Right ventricle myocardium inferior (tissue), 1 donor: ENCODE results near the gene RAPGEF4. TPM values are rescaled to one million over a fixed set of nuclear protein-coding genes. Genes with fewer than 3 reads are reported as not detected.
A peak's percentile ranks its signal among the peaks of the same experiment; 100 is the strongest.

ENCODE experiments used
- ATAC-seq: fragments of 200-7000 bp; cut with Tn5 transposase; one replicate; pipeline ENCODE4 v1.9.1; 2020; ENCODE audit warnings: mild to moderate bottlenecking, moderate library complexity
- DNase-seq: peaks from one replicate; pipeline ENCODE4 v3.0.0; 2021; ENCODE audit errors: missing footprints
- intact Hi-C: fragments of 100-400 bp; cut with DNase I; formaldehyde crosslinking; loops from one replicate; pipeline ENCODE4 v1.11.0; 2022
- total RNA-seq: library from RNA; stranded (reverse); fragmentation: NEBNext Ultra II Directional; extraction: Animal tissue kit (Norgen Biotek cat#: 25700); gene quantifications from one replicate; pipeline ENCODE4 v1.2.1, GENCODE V29; 2021
- donor health status: DM: no; HTN: yes; CAD: no; lungs with severe emphysema.

The RAPGEF4 gene
- total RNA-seq, 1 donor from 2014 or later, result 9.0 TPM

- DNase-seq (no peak), ATAC-seq (no peak)
- intact Hi-C loops, result no loop called here
These were observed 233.5 kb downstream of the RAPGEF4 start for GRCh38 chr2:172969166-172969565.

- no peak for DNase-seq
- intact Hi-C loops, result loop anchor here (5.0 to 10.0 kb wide), 2 partner anchors 243 to 425 kb away; no protein-coding TSS in a partner anchor
- no peak for ATAC-seq
These were observed 234.0 kb downstream of the RAPGEF4 start for GRCh38 chr2:172969609-172970008.

GRCh38 chr2:172970660-172971059, 235.0 kb downstream of the RAPGEF4 start:
- ATAC-seq (no peak), DNase-seq (no peak)
- intact Hi-C loops, result loop anchor here (5.0 to 10.0 kb wide), 2 partner anchors 242 to 424 kb away; no protein-coding TSS in a partner anchor

GRCh38 chr2:172972005-172972619, 236.5 kb downstream of the RAPGEF4 start:
- intact Hi-C loops, result loop anchor here (5.0 to 10.0 kb wide), 2 partner anchors 240 to 423 kb away; no protein-coding TSS in a partner anchor
- DNase-seq (no peak), ATAC-seq (peak; percentile 45)

GRCh38 chr2:172974762-172975161, 239.1 kb downstream of the RAPGEF4 start:
- intact Hi-C loops, result loop anchor here (5.0 to 10.0 kb wide), 4 partner anchors 48 to 473 kb away; no protein-coding TSS in a partner anchor
- ATAC-seq, result no peak
- no peak for DNase-seq

- DNase-seq (no peak), ATAC-seq (no peak)
- intact Hi-C loops, result loop anchor here (5.0 to 10.0 kb wide), 3 partner anchors 46 to 471 kb away; no protein-coding TSS in a partner anchor
These were observed 240.5 kb downstream of the RAPGEF4 start for GRCh38 chr2:172976116-172976515.

GRCh38 chr2:172976816-172977215, 241.2 kb downstream of the RAPGEF4 start:
- ATAC-seq (no peak), DNase-seq (no peak)
- intact Hi-C loops, result loop anchor here (5.0 to 10.0 kb wide), 3 partner anchors 45 to 470 kb away; no protein-coding TSS in a partner anchor

- DNase-seq (no peak), ATAC-seq (peak; percentile 62)
- intact Hi-C loops, result loop anchor here (5.0 to 10.0 kb wide), 3 partner anchors 45 to 470 kb away; no protein-coding TSS in a partner anchor
These were observed 241.8 kb downstream of the RAPGEF4 start for GRCh38 chr2:172977270-172978062.

GRCh38 chr2:172978063-172978383, 242.4 kb downstream of the RAPGEF4 start:
- intact Hi-C loops, result loop anchor here (5.0 to 10.0 kb wide), 3 partner anchors 44 to 469 kb away; no protein-coding TSS in a partner anchor
- no peak for DNase-seq
- no peak for ATAC-seq

GRCh38 chr2:172985139-172985892, 249.7 kb downstream of the RAPGEF4 start:
- intact Hi-C loops, result no loop called here
- DNase-seq, result no peak
- ATAC-seq, result peak; percentile 75

GRCh38 chr2:172986040-172986439, 250.4 kb downstream of the RAPGEF4 start:
- intact Hi-C loops, result no loop called here
- ATAC-seq (no peak), DNase-seq (no peak)

GRCh38 chr2:172988728-172989127, 253.1 kb downstream of the RAPGEF4 start:
- intact Hi-C loops, result no loop called here
- ATAC-seq (no peak), DNase-seq (no peak)

- DNase-seq, result no peak
- no peak for ATAC-seq
- intact Hi-C loops, result no loop called here
These were observed 255.4 kb downstream of the RAPGEF4 start for GRCh38 chr2:172991031-172991430.

GRCh38 chr2:172993139-172993538, 257.5 kb downstream of the RAPGEF4 start:
- ATAC-seq (no peak), DNase-seq (no peak)
- intact Hi-C loops, result no loop called here

GRCh38 chr2:172993931-172994717, 258.5 kb downstream of the RAPGEF4 start:
- intact Hi-C loops, result no loop called here

GRCh38 chr2:172994864-172995263, 259.2 kb downstream of the RAPGEF4 start:
- intact Hi-C loops, result no loop called here
- DNase-seq (no peak), ATAC-seq (no peak)

More at GRCh38 chr2:172993931-172994717, 258.5 kb downstream of the RAPGEF4 start:
- ATAC-seq (no peak), DNase-seq (no peak)

GRCh38 chr2:172995323-172996244, 259.9 kb downstream of the RAPGEF4 start:
- DNase-seq (no peak), ATAC-seq (peak; percentile 71)
- intact Hi-C loops, result no loop called here
